ENCODE results near the gene CAPRIN1.
A peak's percentile ranks its signal among the peaks of the same experiment; 100 is the strongest.

CAPRIN1 gene, protein sequence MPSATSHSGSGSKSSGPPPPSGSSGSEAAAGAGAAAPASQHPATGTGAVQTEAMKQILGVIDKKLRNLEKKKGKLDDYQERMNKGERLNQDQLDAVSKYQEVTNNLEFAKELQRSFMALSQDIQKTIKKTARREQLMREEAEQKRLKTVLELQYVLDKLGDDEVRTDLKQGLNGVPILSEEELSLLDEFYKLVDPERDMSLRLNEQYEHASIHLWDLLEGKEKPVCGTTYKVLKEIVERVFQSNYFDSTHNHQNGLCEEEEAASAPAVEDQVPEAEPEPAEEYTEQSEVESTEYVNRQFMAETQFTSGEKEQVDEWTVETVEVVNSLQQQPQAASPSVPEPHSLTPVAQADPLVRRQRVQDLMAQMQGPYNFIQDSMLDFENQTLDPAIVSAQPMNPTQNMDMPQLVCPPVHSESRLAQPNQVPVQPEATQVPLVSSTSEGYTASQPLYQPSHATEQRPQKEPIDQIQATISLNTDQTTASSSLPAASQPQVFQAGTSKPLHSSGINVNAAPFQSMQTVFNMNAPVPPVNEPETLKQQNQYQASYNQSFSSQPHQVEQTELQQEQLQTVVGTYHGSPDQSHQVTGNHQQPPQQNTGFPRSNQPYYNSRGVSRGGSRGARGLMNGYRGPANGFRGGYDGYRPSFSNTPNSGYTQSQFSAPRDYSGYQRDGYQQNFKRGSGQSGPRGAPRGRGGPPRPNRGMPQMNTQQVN

DNA sequence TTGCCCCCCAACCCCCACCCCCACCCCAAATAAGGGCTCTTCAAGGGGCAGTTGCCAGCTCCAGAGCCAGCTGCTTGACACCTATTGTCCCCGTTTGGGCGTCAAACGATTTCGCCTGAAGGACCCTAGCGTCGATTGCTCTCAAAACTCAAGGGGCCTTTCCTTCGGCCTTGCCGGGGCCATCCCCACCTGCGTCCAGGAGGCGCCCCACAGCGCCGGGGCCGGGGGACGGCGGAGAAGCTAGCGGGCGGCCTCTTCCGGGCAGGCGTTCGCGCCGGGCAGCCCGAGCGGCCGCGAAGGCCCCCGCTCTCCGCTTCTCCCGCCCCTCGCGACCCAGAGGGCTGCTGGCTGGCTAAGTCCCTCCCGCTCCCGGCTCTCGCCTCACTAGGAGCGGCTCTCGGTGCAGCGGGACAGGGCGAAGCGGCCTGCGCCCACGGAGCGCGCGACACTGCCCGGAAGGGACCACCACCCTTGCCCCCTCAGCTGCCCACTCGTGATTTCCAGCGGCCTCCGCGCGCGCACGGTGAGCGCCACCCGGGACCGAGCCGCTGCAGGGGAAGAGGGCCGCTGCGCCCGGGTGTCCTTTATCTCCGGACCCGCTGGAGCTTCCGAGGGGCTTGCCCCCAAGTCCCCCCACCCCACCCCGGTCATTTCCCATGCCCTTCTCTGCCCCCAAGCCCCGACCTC, at the start of gene CAPRIN1:
TSS of gene CAPRIN1 (plus strand) at position 383 of the 687 bp plus-strand sequence. CDS start 690 bp downstream, outside the sequence.
- peak; percentile 58 to 75 for DNase-seq (ENCODE audit: low read depth in 2 of 2)

DNA sequence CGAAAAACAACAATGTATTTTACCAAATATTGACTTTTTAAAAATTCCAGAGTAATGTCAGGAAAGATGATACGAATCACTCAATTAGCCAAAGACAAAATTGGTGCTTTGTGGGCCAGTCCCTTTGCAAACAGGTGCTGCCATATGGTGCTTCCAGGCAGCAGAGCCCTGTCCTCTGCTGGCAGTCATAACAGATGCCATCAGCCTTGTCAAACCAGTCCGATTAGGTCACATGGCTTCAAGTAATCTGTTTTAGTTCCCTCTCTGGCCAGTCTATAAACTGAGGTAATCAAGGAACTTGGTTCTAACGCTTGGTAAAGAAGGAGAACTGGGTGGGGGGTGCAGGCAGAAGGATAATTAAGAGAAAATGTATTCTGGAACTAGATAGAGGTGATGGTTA, 49.1 kb upstream of the CAPRIN1 start:
- no peak for DNase-seq (ENCODE audit: low read depth in 2 of 2)

DNA sequence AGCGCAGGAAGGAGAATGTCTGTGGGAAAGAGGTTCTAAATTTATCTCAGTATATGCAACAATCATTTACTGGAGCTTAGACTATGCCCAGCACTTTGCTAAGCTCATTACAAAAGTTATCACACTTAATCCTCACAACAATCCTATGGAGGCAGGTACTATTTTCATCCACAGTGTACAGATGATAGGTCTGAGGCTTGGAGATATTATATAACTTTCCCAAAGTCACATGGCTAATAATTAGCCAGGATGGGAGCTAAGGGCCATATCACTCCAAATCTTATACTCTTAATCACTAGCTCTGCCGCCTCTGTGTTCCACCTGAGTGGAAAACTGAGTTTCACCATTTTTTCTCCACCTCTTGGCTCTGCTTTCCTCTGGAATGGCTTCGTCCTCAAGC, 47.3 kb upstream of the CAPRIN1 start:
- DNase-seq (ENCODE audit: low read depth in 2 of 2) = no peak

DNA sequence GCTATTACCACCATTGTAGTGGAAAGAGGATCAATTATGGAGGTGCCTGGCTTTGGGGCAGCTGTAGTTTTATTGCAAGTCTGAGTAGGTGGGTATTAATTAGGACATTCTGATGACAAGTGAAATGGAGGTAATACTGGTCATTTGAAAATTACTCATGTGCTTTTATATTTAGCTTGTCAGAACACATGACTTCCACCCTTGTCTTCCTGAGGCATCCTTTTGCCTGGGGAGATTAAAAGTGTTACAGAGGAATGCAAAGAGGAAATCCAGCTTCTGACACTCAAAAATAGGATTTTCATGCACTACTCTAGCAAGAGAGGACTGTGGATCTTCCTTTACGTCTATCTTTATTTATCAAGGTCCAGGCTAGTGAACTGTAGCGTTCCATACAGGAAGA, 44.7 kb upstream of the CAPRIN1 start:
- no peak for DNase-seq (ENCODE audit: low read depth in 2 of 2)

DNA sequence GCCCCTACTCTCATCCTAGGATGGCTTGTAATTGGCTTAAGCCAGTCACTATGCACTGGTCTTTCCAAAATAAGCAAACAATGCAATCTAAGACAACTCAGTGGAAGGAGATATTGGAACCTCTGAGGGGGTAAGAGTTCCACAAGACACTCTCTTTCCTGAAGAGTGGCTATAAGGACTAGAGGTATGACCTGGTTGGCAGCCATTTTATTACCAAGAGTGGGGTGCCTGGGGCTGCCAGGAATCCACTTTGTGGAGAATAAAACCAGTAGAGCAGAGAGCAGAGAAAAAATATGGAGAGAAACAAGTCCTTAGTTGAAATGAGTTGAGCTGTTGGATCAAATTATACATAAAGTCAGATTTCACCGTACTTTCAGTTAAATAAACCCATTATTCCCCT, 38.8 kb upstream of the CAPRIN1 start:
- no peak for DNase-seq (ENCODE audit: low read depth in 2 of 2)

DNA sequence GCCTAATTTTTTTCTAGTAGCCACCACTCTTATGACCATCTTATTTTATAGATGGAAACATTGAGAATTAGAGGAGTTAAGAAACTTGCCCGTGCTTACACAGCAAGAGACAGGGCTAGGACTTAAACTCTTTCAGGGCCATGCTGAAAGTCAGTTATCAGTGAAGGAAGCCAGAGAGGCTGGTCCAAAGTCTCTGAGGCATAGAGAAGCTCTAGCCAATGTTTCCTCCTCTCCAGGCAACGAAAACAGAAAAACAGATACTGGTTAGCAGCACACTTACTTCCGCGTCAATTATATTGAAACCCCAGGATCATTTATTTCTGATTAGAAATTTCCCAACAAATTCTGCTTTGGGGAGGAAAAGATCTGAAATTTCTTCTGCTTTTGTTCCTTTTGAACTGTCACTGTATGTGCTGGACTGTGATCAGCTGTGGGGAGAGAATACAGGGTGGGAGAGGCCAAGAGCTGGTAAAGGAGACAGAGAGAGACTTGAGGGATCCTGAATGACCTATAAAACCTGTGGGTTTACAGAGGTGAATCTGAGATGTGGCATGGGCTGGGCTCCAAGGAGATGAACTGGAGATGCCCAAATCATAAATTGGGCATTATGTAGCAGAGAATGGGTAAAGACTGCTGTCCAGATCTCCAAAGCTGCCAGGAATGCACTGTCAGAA, 37.5 kb upstream of the CAPRIN1 start:
- DNase-seq (ENCODE audit: low read depth in 2 of 2) = no peak

DNA sequence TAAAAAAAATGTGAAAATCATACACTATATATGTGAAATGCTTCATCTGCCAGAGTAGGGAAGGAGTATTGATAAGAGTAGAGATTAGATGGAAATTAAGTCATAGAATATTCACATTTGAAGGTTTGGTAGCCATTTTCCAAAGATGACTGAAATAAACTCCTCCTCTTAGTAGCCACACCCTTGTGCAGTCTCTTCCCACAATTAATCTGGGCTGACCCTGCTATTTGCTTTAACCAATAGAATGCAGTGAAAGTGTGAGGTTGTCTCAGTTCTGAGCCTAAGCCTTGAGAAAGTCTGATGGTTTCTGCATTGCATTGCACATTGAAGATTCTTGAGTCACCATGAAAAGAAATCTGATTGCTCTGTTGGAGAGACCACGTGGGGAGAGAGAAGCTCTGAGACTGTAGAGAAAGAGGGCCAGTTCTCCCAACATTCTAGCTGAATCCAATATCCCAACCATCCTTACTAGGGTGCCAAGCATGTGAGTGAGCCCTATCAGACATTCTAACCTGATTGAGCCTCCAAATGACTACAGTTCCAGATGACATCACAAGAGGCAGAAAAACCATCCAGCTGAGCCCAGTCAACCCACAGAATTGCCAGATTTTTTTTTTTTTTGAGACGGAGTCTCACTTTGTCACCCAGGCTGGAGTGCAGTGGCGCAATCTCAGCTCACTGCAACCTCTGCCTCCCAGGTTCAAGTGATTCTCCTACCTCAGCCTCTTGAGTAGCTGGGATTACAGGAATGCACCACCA, 29.4 kb upstream of the CAPRIN1 start:
- no peak for DNase-seq (ENCODE audit: low read depth in 2 of 2)

DNA sequence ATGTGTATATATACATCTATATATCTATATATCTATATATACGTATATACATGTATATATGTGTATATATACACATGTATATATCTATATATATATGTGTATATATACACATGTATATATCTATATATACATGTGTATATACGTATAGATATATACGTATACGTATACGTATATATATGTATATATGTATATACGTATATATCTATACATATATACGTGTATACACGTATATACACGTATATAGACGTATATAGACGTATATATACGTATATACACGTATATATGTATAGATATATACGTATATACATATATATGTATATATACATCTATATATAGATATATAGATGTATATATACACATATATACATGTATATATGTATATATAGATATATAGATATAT, 25.1 kb upstream of the CAPRIN1 start:
- no peak for DNase-seq (ENCODE audit: low read depth in 2 of 2)

DNA sequence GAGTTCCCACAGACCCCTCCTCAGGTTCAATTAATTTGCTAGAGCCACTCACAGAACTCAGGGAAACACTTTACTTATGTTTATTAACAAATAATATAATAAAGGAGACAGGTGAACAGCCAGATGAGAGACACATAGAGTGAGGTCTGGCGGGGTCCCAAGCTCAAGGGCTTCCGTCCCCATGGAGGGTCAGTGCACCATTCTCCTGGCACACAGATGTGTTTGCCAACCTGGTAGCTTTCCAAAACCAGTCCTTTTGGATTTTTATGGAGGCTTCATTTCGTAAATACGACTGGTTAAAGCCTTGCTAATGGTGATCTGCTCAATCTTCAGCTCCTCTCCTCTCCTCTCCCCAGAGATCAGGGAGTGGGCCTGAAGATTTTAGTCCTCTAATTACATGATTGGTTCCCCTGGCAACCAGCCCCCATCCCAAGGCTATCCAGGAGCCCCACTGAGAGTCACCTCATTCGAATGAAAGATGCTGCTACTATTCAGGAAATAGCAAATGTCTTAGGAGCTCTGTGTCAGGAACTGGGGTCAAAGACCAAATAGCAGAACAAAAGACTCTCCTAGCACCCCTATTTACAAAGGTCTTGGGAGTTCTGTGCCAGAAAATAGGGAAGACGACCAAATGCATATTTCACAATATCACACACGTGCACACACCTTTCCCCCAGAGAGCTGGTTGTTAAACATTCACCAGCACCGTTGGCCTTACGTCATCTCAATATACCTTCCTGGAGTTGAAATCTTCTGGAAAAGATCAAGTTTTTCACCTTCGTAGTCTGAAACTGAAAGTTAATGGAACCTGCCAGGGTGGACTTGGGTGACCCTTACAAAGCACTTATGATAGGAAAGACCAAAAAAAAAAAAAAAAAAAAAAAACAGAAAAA, 23.8 kb upstream of the CAPRIN1 start:
- DNase-seq (ENCODE audit: low read depth in 2 of 2) = no peak

DNA sequence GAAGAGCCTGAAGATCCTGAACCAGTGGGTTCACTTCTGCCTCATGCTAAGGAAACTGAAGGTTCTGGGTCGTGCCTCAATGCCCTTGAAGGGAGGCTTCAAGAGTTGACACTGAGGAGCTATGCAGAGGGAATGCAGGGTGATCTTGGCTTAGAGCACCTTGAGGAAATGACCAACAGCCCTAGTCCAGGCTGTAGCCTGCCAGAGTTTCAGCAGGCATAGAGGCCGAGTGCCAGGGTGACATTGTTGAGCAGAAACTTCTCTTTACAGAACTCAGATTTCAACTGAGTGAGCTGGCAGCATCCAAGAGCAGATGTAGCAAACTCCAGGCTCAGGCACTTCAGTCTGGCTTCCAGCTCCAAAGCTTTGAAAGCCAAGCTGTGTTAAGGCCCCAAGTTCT, 23.1 kb upstream of the CAPRIN1 start:
- no peak for DNase-seq (ENCODE audit: low read depth in 2 of 2)

DNA sequence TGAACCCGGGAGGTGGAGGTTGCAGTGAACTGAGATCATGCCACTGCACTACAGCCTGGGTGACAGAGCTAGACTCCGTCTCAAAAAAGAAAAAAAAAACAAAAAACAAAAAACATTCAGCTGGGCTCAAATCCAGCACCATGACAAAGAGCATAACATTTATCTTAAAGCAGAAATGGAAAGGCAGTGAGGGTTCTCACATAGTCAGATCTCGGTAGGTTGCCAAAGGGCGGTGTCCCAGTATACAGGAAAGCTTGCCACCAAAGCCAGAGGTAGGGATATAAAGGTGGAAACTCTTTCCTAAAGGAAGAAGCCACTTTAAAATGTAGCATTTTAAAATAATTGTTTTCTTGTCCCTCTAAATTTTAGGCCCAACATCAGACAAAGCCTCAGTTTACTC, 22.4 kb upstream of the CAPRIN1 start:
- no peak for DNase-seq (ENCODE audit: low read depth in 2 of 2)

DNA sequence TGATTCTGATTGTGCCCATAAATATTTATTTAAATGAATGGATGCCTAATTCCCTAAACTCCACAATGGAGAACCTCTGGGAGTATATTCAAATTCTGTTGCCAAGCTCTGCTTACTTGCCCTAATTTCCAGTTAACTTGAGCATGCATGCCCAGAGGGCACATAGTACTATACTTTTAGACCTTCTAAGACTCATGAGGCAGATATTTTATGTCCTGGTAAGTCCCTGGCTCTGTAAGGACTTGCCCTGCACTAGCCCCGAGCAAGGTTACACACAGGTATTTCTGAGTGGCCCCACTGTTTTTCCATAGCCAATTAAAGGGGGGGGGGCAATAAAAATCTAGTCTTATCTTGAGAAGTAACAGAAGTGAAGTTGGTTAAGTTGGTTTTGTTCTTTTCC, 21.1 kb upstream of the CAPRIN1 start:
- DNase-seq (ENCODE audit: low read depth in 2 of 2) = no peak

DNA sequence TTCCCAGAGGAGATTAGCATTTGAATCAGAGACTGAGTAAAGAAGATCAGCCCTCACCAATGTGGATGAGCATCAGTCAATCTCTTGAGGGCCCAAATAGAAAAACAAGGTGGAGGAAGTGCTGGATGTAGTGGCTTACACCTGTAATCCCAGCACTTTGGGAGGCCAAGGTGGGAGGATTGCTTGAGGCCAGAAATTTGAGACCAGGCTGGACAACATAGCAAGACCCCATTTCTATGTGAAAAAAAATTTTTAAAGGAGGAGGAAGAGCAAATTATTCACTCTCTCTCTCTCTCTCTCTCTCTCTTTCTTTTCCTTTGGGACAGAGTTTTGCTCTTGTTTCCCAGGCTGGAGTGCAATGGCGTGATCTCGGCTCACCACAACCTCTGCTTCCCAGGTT, 18.1 kb upstream of the CAPRIN1 start:
- DNase-seq (ENCODE audit: low read depth in 2 of 2) = no peak

DNA sequence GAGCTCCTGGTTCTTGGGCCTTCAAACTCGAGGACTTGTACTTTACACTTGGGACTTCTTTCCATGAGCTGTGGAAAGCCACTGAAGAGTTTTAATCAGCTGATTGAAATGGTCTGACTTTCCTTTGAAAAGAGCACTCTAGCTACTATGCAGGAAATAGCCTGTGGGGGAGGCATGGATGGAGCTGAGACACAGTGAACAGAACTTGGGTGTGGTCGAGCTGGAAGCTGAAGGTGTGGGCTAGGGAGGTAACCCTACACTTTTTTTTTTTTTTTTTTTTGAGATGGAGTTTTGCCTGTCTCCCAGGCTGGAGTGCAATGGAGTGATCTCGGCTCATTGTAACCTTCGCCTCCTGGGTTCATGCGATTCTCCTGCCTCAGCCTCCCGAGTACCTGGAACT, 17.5 kb upstream of the CAPRIN1 start:
- DNase-seq (ENCODE audit: low read depth in 2 of 2) = no peak

DNA sequence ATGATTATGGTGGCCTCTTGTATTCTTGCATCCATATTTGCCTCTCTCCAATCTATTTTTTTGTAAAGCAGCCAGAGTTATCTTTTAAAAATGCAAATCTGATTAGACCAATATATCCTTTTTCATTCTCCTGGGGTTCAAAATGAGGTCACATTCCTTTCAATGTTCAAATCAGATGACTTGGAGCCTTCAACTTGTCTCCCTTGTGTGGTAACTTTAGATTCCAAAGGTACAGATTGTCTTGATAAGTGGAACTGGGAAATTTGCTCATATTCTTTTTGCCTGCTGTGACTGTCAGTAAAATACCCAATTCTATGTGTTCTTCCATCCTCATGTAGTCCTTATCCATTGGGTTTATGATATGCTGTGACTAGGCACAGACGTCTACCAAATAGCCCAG, 15.1 kb upstream of the CAPRIN1 start:
- no peak for DNase-seq (ENCODE audit: low read depth in 2 of 2)

DNA sequence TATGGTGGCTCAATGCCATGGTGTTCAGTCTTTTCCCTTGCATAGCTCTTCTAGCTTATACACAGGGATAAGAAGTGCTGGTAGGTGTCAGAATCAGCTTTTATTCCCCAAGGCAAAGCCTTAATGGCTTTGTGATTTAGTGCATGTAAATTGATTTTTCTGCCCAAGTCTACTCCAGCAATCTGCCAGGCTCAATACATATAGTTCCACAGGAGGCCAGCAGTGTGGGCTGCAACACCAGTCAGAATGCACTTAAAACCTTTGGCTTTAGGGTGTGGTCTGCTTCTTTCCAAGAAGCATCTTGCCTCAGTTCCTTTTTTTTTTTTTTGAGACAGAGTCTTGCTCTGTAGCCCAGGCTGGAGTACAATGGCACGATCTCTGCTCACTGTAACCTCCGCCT, 14.5 kb upstream of the CAPRIN1 start:
- no peak for DNase-seq (ENCODE audit: low read depth in 2 of 2)

DNA sequence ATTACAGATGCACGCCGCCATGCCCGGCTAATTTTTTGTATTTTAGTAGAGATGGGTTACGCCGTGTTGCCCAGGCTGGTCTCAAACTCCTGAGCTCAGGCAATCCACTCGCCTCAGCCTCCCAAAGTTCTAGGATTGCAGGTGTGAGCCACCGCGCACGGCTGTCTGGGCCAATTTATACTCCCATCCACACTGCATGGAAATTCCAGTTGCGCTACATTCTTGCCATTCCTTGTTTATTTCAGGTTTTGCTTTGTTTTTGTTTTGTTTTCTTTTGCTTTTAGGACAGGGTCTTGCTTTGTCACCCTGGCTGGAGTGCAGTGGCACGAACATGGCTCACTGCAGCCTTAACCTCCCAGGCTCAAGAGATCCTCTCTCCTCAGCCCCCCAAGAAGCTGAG, 11.0 kb upstream of the CAPRIN1 start:
- DNase-seq (ENCODE audit: low read depth in 2 of 2) = no peak

DNA sequence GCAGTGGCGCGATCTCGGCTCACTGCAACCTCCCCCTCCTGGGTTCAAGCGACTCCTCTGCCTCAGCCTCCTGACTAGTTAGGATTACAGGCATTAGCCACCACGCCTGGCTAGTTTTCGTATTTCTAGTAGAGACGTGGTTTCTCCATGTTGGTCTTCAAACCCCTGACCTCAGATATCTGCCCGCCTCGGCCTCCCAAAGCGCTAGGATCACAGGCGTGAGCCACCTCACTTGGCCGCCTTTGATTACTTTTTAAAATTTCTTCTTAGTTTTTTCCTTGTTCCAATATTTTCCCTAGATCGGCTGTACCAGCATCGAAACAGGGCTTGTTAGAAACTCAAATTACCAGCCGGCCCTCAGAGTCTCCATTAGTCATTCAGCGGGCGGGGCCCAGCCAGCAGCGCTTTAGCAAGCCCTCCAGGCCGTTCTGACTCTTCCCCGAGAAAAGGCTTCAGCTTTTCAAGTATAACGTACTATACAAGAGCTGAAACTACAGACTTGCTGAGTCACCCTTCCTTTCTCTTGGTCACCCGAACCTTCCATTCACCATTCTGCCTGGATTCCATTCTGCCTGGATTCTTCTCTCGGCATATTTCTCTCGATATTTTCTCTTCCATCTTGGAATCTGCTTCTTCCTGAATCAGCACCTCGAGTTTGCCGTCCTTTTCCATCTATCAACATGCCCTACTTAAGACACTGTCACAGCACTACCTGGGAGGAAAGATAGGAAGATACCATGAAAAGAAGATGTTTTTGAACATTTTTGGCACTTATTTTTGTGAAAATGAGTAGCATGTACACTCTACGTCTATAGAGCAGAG, 6.7 kb upstream of the CAPRIN1 start:
- DNase-seq (ENCODE audit: low read depth in 2 of 2) = no peak

DNA sequence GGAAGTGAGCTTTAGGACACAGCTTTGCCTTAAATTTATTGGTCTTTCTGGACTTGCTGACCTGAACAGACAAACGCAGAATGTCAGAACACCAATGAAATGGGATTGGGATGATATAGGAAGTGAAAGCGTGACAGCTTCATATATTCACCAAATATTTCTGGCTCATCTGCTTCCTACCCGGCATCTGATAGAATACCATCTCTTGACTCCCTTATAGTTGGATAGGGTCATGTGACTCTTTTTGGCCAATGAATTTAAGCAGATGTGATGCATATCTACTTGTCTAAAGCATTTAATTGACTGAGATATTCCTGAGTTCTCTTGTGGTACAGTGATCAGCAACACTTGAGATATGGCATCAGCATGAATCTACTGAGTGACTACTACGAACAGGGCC, 2.5 kb upstream of the CAPRIN1 start:
- no peak for DNase-seq (ENCODE audit: low read depth in 2 of 2)
